HUES48 (cell line): ENCODE data around the gene ANTXR1.
"Not testable (repeated sequence)": the region's sequence is repeated elsewhere in the genome, so short reads cannot be mapped to it uniquely, and the experiment has no call there.

Source experiments
- H3K27ac ChIP-seq: one replicate; pipeline ENCODE4 v1.7.0; 2013; ENCODE audit warnings: low read depth, low read length, inconsistent platforms
- H3K27me3 ChIP-seq: 2 replicates; pipeline ENCODE4 v1.6.1; 2013; ENCODE audit warnings: mild to moderate bottlenecking, low read length; ENCODE audit not compliant: control insufficient read depth, insufficient read depth
- H3K36me3 ChIP-seq: 2 replicates; pipeline ENCODE4 v1.6.1; 2013; ENCODE audit warnings: low read length; ENCODE audit not compliant: control insufficient read depth, insufficient read depth
- H3K4me1 ChIP-seq: 2 replicates; pipeline ENCODE4 v1.6.1; 2013; ENCODE audit warnings: mild to moderate bottlenecking, low read length; ENCODE audit not compliant: control insufficient read depth, insufficient read depth
- H3K4me3 ChIP-seq: 2 replicates; pipeline ENCODE4 v1.5.1; 2013; ENCODE audit warnings: mild to moderate bottlenecking, low read depth, low read length
- H3K9ac ChIP-seq: 2 replicates; pipeline ENCODE4 v1.6.1; 2013; ENCODE audit warnings: mild to moderate bottlenecking, low read depth, low read length, moderate library complexity
- H3K9me3 ChIP-seq: 2 replicates; pipeline ENCODE4 v1.6.1; 2013; ENCODE audit warnings: low read length; ENCODE audit not compliant: control insufficient read depth, insufficient read depth

The ANTXR1 gene

GRCh38 chr2:69171897-69172525 lies 159.0 kb downstream of the ANTXR1 start:
- no peaks in the 10 kb centered on the region for H3K27me3 ChIP-seq
- no peak overlapping the region for H3K9ac ChIP-seq
- peaks cover 12% of the 10 kb centered on the region for H3K4me1 ChIP-seq
- no peaks in the 10 kb centered on the region for H3K36me3 ChIP-seq
- H3K4me3 ChIP-seq, result no peak overlapping the region
- H3K9me3 ChIP-seq, result no peaks in the 10 kb centered on the region
- H3K27ac ChIP-seq, result no peak overlapping the region

- Histone ChIP-seq H3K27ac (no peak overlapping the region), H3K36me3 (no peaks in the 10 kb centered on the region), H3K9me3 (no peaks in the 10 kb centered on the region), H3K9ac (no peak overlapping the region), H3K27me3 (no peaks in the 10 kb centered on the region), H3K4me1 (peaks cover 27% of the 10 kb centered on the region), H3K4me3 (no peak overlapping the region)
These were observed 160.7 kb downstream of the ANTXR1 start for GRCh38 chr2:69173706-69174105.

- not testable (repeated sequence) for H3K4me3 ChIP-seq, H3K9ac ChIP-seq, H3K36me3 ChIP-seq, H3K27ac ChIP-seq, H3K27me3 ChIP-seq, H3K9me3 ChIP-seq
- H3K4me1 ChIP-seq, result peaks cover 29% of the 10 kb centered on the region
These were observed 161.2 kb downstream of the ANTXR1 start for GRCh38 chr2:69174211-69174610.

- H3K4me3 ChIP-seq, result no peak overlapping the region
- H3K27ac ChIP-seq, result no peak overlapping the region
- no peaks in the 10 kb centered on the region for H3K27me3 ChIP-seq
- H3K4me1 ChIP-seq, result peaks cover 20% of the 10 kb centered on the region
- no peaks in the 10 kb centered on the region for H3K36me3 ChIP-seq
- no peak overlapping the region for H3K9ac ChIP-seq
- no peaks in the 10 kb centered on the region for H3K9me3 ChIP-seq
These were observed 163.1 kb downstream of the ANTXR1 start for GRCh38 chr2:69175790-69176715.

GRCh38 chr2:69177063-69177771 lies 164.2 kb downstream of the ANTXR1 start:
- Histone ChIP-seq H3K9ac (peak overlapping the region; percentile 52; the same call in 1 of the 2 replicates), H3K36me3 (0 out of 2 replicates have a peak, but pooled peaks cover under 1% of the 10 kb centered on the region), H3K9me3 (no peaks in the 10 kb centered on the region), H3K4me3 (peak overlapping the region; percentile 22; the same call in 1 of the 2 replicates), H3K27me3 (no peaks in the 10 kb centered on the region), H3K4me1 (peaks cover 20% of the 10 kb centered on the region), H3K27ac (peak overlapping the region; percentile 97)

GRCh38 chr2:69177785-69178636 lies 165.0 kb downstream of the ANTXR1 start:
- 0 out of 2 replicates have a peak, but pooled peaks cover 8% of the 10 kb centered on the region for H3K36me3 ChIP-seq
- H3K4me1 ChIP-seq, result peaks cover 20% of the 10 kb centered on the region
- H3K4me3 ChIP-seq, result peak overlapping the region; percentile 22
- no peaks in the 10 kb centered on the region for H3K9me3 ChIP-seq
- H3K9ac ChIP-seq, result peak overlapping the region; percentile 52
- H3K27ac ChIP-seq, result peak overlapping the region; percentile 97
- no peaks in the 10 kb centered on the region for H3K27me3 ChIP-seq

- no peaks in the 10 kb centered on the region for H3K27me3 ChIP-seq
- no peak overlapping the region for H3K9ac ChIP-seq
- H3K4me1 ChIP-seq, result peaks cover 20% of the 10 kb centered on the region
- no peak overlapping the region for H3K4me3 ChIP-seq
- 0 out of 2 replicates have a peak, but pooled peaks cover 8% of the 10 kb centered on the region for H3K36me3 ChIP-seq
- no peaks in the 10 kb centered on the region for H3K9me3 ChIP-seq
- H3K27ac ChIP-seq, result peak overlapping the region; percentile 2
These were observed 165.8 kb downstream of the ANTXR1 start for GRCh38 chr2:69178756-69179155.

- Histone ChIP-seq H3K9ac (no peak overlapping the region), H3K4me3 (no peak overlapping the region), H3K36me3 (0 out of 2 replicates have a peak, but pooled peaks cover 8% of the 10 kb centered on the region), H3K4me1 (peaks cover 20% of the 10 kb centered on the region), H3K27me3 (no peaks in the 10 kb centered on the region), H3K27ac (no peak overlapping the region), H3K9me3 (no peaks in the 10 kb centered on the region)
These were observed 167.2 kb downstream of the ANTXR1 start for GRCh38 chr2:69180227-69180626.

- H3K27me3 ChIP-seq, result no peaks in the 10 kb centered on the region
These were observed 168.0 kb downstream of the ANTXR1 start for GRCh38 chr2:69180974-69181373.

GRCh38 chr2:69181806-69182427 lies 168.9 kb downstream of the ANTXR1 start:
- Histone ChIP-seq H3K27me3 (no peaks in the 10 kb centered on the region), H3K36me3 (peaks cover 8% of the 10 kb centered on the region; the same call in 1 of the 2 replicates), H3K9me3 (no peaks in the 10 kb centered on the region), H3K4me1 (peaks cover 17% of the 10 kb centered on the region), H3K9ac (no peak overlapping the region), H3K27ac (no peak overlapping the region), H3K4me3 (no peak overlapping the region)

More at GRCh38 chr2:69180974-69181373, 168.0 kb downstream of the ANTXR1 start:
- H3K9me3 ChIP-seq, result no peaks in the 10 kb centered on the region
- 0 out of 2 replicates have a peak, but pooled peaks cover 8% of the 10 kb centered on the region for H3K36me3 ChIP-seq
- H3K9ac ChIP-seq, result no peak overlapping the region
- H3K27ac ChIP-seq, result no peak overlapping the region
- peaks cover 20% of the 10 kb centered on the region for H3K4me1 ChIP-seq
- H3K4me3 ChIP-seq, result no peak overlapping the region
